Central memory CD8-positive, alpha-beta T cell (primary cell): ENCODE measurements around the gene S100PBP.
A peak's percentile ranks its signal among the peaks of the same experiment; 100 is the strongest.

Experiments used
- ATAC-seq: fragments of 150-1000 bp; cut with Tn5 transposase; replicated peaks from 2 replicates; pipeline ENCODE4 v1.10.0; 2022; ENCODE audit warnings: mild to moderate bottlenecking, moderate FRiP score, moderate number of reproducible peaks; ENCODE audit not compliant: poor library complexity, severe bottlenecking; ENCODE audit errors: extremely low read depth
- DNase-seq, 2 donors: peaks; one replicate each; pipeline ENCODE4 v3.0.0; 2021; ENCODE audit warnings: low spot score in 2 of 2
- H3K27ac Mint-ChIP-seq: one replicate; pipeline ENCODE4 v1.8.0; 2022; ENCODE audit warnings: low read depth, mild to moderate bottlenecking, moderate library complexity, mixed read lengths
- H3K27me3 Mint-ChIP-seq: one replicate; pipeline ENCODE4 v1.8.0; 2022; ENCODE audit warnings: mixed read lengths
- H3K36me3 Mint-ChIP-seq: one replicate; pipeline ENCODE4 v1.8.0; 2022; ENCODE audit warnings: mild to moderate bottlenecking, moderate library complexity, mixed read lengths; ENCODE audit not compliant: insufficient read depth
- H3K4me1 Mint-ChIP-seq: one replicate; pipeline ENCODE4 v1.8.0; 2022; ENCODE audit warnings: mixed read lengths
- H3K4me3 Mint-ChIP-seq: one replicate; pipeline ENCODE4 v1.8.0; 2022; ENCODE audit warnings: mild to moderate bottlenecking, moderate library complexity, mixed read lengths
- H3K9me3 Mint-ChIP-seq: one replicate; pipeline ENCODE4 v1.8.0; 2022; ENCODE audit warnings: mixed read lengths

The S100PBP gene

GRCh38 chr1:32870615-32871363 is 53.3 kb downstream of the S100PBP start, which contains the start of gene FNDC5:
Gene FNDC5, minus strand, starts transcription at chr1:32870912.
- Mint-ChIP-seq H3K4me1 (peaks cover 28% of the 10 kb centered on the region), H3K9me3 (no peaks in the 10 kb centered on the region), H3K27ac (peak within 1 kb of the TSS; percentile 60), H3K27me3 (peaks cover 64% of the 10 kb centered on the region), H3K36me3 (peaks cover 5% of the 10 kb centered on the region), H3K4me3 (peak within 1 kb of the TSS; percentile 77)
- no peak for DNase-seq
- no peak for ATAC-seq

- Mint-ChIP-seq H3K36me3 (peaks cover 5% of the 10 kb centered on the region), H3K27ac (no peak overlapping the region), H3K9me3 (no peaks in the 10 kb centered on the region), H3K27me3 (peaks cover 70% of the 10 kb centered on the region), H3K4me1 (peaks cover 28% of the 10 kb centered on the region), H3K4me3 (peak overlapping the region; percentile 66)
- DNase-seq (no peak), ATAC-seq (no peak)
These were observed 54.1 kb downstream of the S100PBP start for GRCh38 chr1:32871364-32872191.

GRCh38 chr1:32872192-32872460 is 54.7 kb downstream of the S100PBP start:
- DNase-seq (no peak), ATAC-seq (no peak)
- H3K36me3 Mint-ChIP-seq, result peaks cover 5% of the 10 kb centered on the region
- H3K27ac Mint-ChIP-seq, result no peak overlapping the region
- H3K9me3 Mint-ChIP-seq, result no peaks in the 10 kb centered on the region
- H3K4me3 Mint-ChIP-seq, result no peak overlapping the region
- H3K4me1 Mint-ChIP-seq, result peaks cover 28% of the 10 kb centered on the region
- H3K27me3 Mint-ChIP-seq, result peaks cover 70% of the 10 kb centered on the region

- Mint-ChIP-seq H3K4me1 (peaks cover 28% of the 10 kb centered on the region), H3K4me3 (no peak overlapping the region), H3K27me3 (peaks cover 78% of the 10 kb centered on the region), H3K36me3 (peaks cover 5% of the 10 kb centered on the region), H3K9me3 (no peaks in the 10 kb centered on the region), H3K27ac (no peak overlapping the region)
- no peak for ATAC-seq
- no peak for DNase-seq
These were observed 56.0 kb downstream of the S100PBP start for GRCh38 chr1:32873484-32873883.

GRCh38 chr1:32874860-32875752 is 57.7 kb downstream of the S100PBP start:
- ATAC-seq, result no peak
- H3K9me3 Mint-ChIP-seq, result no peaks in the 10 kb centered on the region

GRCh38 chr1:32876341-32877210 is 59.1 kb downstream of the S100PBP start:
- Mint-ChIP-seq H3K9me3 (no peaks in the 10 kb centered on the region), H3K4me1 (peaks cover 11% of the 10 kb centered on the region), H3K27me3 (peaks cover 63% of the 10 kb centered on the region), H3K4me3 (no peak overlapping the region), H3K36me3 (peaks cover 4% of the 10 kb centered on the region), H3K27ac (no peak overlapping the region)
- ATAC-seq (peak; percentile 68), DNase-seq (peak; percentile 39 to 54)

More at GRCh38 chr1:32874860-32875752, 57.7 kb downstream of the S100PBP start:
- Mint-ChIP-seq H3K27me3 (peaks cover 64% of the 10 kb centered on the region), H3K4me1 (peaks cover 18% of the 10 kb centered on the region), H3K27ac (peak overlapping the region; percentile 42), H3K36me3 (peaks cover 4% of the 10 kb centered on the region), H3K4me3 (no peak overlapping the region)
- DNase-seq, result no peak

- H3K36me3 Mint-ChIP-seq, result peaks cover 3% of the 10 kb centered on the region
- DNase-seq (no peak), ATAC-seq (no peak)
- H3K27ac Mint-ChIP-seq, result no peak overlapping the region
- H3K27me3 Mint-ChIP-seq, result peaks cover 55% of the 10 kb centered on the region
- peaks cover 5% of the 10 kb centered on the region for H3K4me1 Mint-ChIP-seq
- H3K4me3 Mint-ChIP-seq, result no peak overlapping the region
- H3K9me3 Mint-ChIP-seq, result no peaks in the 10 kb centered on the region
These were observed 60.0 kb downstream of the S100PBP start for GRCh38 chr1:32877211-32878110.

GRCh38 chr1:32878183-32878582 is 60.7 kb downstream of the S100PBP start:
- Mint-ChIP-seq H3K4me1 (no peaks in the 10 kb centered on the region), H3K9me3 (no peaks in the 10 kb centered on the region), H3K4me3 (no peak overlapping the region), H3K36me3 (no peaks in the 10 kb centered on the region), H3K27ac (no peak overlapping the region), H3K27me3 (peaks cover 49% of the 10 kb centered on the region)
- DNase-seq (no peak), ATAC-seq (no peak)

- Mint-ChIP-seq H3K4me3 (no peak overlapping the region), H3K9me3 (no peaks in the 10 kb centered on the region), H3K36me3 (no peaks in the 10 kb centered on the region), H3K4me1 (no peaks in the 10 kb centered on the region), H3K27me3 (peaks cover 52% of the 10 kb centered on the region), H3K27ac (no peak overlapping the region)
- ATAC-seq (no peak), DNase-seq (no peak)
These were observed 61.2 kb downstream of the S100PBP start for GRCh38 chr1:32878637-32879041.

GRCh38 chr1:32881291-32881690 is 63.8 kb downstream of the S100PBP start:
- Mint-ChIP-seq H3K4me1 (peaks cover 8% of the 10 kb centered on the region), H3K9me3 (no peaks in the 10 kb centered on the region), H3K4me3 (no peak overlapping the region), H3K27me3 (peaks cover 52% of the 10 kb centered on the region), H3K27ac (no peak overlapping the region), H3K36me3 (peaks cover 5% of the 10 kb centered on the region)
- DNase-seq (no peak), ATAC-seq (no peak)
